Tongue (tissue), 2 donors: ENCODE data around the gene APOBEC3F. TPM values are rescaled to one million over a fixed set of nuclear protein-coding genes. Genes with fewer than 3 reads are reported as not detected.
A peak's percentile ranks its signal among the peaks of the same experiment; 100 is the strongest.
"Not testable (repeated sequence)": the region's sequence is repeated elsewhere in the genome, so short reads cannot be mapped to it uniquely, and the experiment has no call there.

ENCODE experiments used
- DNase-seq: peaks from one replicate; pipeline ENCODE4 v3.0.0-alpha.2; 2015
- total RNA-seq: library from RNA; depleted of rRNA; stranded (reverse); fragments of >200 nt; gene quantifications from one replicate; pipeline ENCODE4 v1.2.3, GENCODE V29; 2014

The APOBEC3F gene
- total RNA-seq, 1 donor from 2014 or later, result 2.8 TPM

- no peak for DNase-seq
Observed at GRCh38 chr22:39073981-39074380, 33.3 kb downstream of the APOBEC3F start.

GRCh38 chr22:39076155-39077025, 35.7 kb downstream of the APOBEC3F start:
- DNase-seq, result not testable (repeated sequence)

- DNase-seq, result peak; percentile 35
Observed at GRCh38 chr22:39077026-39077840, 36.6 kb downstream of the APOBEC3F start, which contains the start of gene APOBEC3G. APOBEC3G (plus strand) TSS chr22:39077275; CDS start chr22:39077362, 87 bp downstream.

- DNase-seq, result not testable (repeated sequence)
Observed at GRCh38 chr22:39077912-39078311, 37.2 kb downstream of the APOBEC3F start.

DNA sequence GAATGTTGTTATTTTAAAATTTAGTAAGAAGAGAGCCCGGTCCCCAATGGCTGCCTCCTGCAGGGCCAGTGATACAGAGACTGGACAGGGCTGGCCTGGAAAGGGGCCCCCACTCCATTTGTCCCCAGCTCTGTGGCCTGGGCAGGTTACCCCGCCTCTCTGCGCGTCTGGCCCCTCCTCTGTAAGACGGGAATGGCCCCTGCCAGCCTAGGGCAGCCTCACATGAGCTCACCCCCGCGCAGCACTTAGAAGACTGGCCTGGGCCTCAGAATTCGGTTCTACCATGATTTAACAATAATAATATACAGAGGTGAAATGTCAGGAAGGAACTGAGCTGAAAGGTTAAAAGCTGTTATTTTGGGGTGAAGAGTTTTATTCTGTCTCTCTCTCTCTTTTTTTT, 37.7 kb downstream of the APOBEC3F start:
- no peak for DNase-seq

- not testable (repeated sequence) for DNase-seq
Observed at GRCh38 chr22:39079054-39079637, 38.5 kb downstream of the APOBEC3F start.

DNA sequence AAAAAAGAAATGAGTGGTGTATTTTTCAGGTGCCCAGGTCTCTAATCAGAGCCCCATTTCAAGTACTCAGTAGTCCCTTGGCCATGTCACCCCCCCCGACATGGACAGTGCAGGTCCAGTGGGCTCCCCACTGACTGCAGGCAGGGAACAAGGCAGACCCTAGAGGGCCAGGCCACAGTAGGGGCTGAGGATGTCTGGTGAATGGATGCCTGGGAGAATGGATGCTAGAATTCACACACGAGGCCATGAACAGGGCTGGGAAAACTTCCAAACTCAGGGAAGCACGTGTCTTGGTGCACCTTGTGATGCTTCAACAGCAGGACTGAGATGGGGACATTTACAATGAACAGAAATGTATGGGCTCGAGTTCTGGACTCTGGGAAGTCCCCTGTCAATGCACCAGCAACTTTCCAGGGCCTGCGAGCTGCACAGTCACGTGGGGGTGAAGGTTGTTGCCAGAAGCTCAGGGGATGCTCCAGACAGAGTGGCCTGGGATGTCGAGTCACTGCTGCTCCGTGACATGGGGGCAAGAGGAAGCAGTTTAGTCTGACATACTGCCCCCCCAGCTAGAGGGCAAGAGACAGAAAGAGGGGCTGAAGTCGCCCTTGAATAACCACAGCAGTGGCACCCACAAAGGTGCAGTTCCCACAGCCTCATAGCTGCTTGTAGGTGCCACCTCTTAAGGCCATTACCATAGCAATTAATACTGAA, 39.5 kb downstream of the APOBEC3F start:
- DNase-seq, result peak; percentile 42

DNA sequence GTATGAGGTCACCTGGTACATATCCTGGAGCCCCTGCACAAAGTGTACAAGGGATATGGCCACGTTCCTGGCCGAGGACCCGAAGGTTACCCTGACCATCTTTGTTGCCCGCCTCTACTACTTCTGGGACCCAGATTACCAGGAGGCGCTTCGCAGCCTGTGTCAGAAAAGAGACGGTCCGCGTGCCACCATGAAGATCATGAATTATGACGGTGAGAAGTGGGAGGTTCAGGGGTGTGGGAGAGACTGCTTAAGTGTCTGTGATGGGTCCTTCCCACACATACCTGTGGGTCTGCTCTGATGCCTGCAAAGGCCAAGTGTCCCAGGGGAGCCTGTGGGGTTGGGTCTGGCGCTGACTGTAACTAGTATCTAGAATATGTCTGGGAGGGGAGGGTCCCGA, 40.4 kb downstream of the APOBEC3F start:
- DNase-seq, result no peak

DNA sequence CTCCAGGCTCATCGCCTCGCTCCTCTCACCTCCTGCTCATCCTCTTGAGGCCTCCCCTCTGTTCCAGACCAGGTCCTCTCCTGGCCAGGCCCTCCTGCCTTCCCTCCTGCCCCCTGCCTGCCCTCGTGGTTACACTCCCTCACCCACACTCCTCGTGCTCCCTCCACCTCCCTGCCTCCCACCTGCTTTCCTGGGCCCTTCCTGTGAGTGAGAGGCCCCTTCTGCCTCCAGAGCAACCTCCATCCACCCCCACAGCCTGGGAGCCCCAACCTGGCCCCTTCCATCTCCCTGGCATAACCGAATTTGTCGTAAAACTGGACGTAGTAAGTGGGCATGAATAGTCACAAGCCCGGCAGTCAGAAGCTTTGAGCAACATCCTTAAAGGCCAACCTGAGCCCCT, 40.9 kb downstream of the APOBEC3F start:
- DNase-seq, result no peak

- DNase-seq, result no peak
Observed at GRCh38 chr22:39083212-39084165, 42.8 kb downstream of the APOBEC3F start.

DNA sequence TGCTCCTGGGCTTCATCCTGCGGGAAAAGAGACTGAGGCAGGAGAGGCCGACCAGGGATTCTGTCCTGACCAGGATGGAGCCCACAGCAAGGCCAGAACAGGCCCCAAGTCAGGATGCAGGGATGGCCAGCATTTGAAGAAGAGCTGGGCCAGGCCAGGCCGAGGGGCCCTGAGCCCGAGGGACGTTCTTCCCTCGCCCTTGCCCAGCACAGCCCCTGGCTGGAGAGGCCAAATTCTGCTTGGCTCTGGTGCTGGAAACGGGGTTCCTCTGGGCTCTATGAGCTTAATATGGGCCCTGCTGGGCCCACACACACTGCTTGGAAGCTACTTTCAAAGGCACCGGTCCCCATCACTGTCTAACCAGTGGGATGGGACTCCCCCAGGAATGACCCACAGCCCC, 44.0 kb downstream of the APOBEC3F start:
- DNase-seq, result no peak

DNA sequence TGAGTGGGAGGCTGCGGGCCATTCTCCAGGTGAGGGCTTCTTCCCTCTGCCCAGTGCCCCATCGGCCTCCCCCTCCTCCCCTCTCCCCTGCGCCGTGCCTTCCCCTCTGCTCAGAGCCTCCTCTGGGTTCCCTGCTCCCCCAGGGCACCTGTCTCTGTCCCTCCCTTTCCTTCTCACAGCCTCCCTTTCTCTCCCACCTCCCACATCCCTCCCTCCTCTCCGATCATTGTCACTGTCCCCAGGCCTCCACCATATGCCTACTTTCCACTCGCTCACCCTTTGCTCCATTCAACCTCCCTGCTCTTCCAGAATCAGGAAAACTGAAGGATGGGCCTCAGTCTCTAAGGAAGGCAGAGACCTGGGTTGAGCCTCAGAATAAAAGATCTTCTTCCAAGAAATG, 46.4 kb downstream of the APOBEC3F start:
- DNase-seq, result no peak

GRCh38 chr22:39087881-39088684, 47.4 kb downstream of the APOBEC3F start:
- DNase-seq, result peak; percentile 75

GRCh38 chr22:39088685-39089032, 48.0 kb downstream of the APOBEC3F start:
- DNase-seq, result no peak

GRCh38 chr22:39089928-39090327, 49.3 kb downstream of the APOBEC3F start:
- DNase-seq, result no peak

- DNase-seq, result no peak
Observed at GRCh38 chr22:39090426-39091064, 49.9 kb downstream of the APOBEC3F start.

GRCh38 chr22:39091126-39092081, 50.7 kb downstream of the APOBEC3F start:
- no peak for DNase-seq

- DNase-seq, result no peak
Observed at GRCh38 chr22:39092111-39092862, 51.6 kb downstream of the APOBEC3F start.
